HG02973 (cell line): Measurements from ENCODE around the gene CALD1.
"Not testable (repeated sequence)": the region's sequence is repeated elsewhere in the genome, so short reads cannot be mapped to it uniquely, and the experiment has no call there.

ENCODE experiments used
- ATAC-seq: cut with Tn5 transposase; IDR thresholded peaks from one replicate; pipeline ENCODE4 v1.9.1; 2021; ENCODE audit warnings: moderate library complexity; ENCODE audit not compliant: unreplicated experiment

The CALD1 gene

GRCh38 chr7:134942690-134943466 is 163.4 kb downstream of the CALD1 start:
- no peak for ATAC-seq

GRCh38 chr7:134943785-134944400 is 164.5 kb downstream of the CALD1 start:
- ATAC-seq = peak; percentile 69

GRCh38 chr7:134945691-134946090 is 166.3 kb downstream of the CALD1 start:
- no peak for ATAC-seq

- ATAC-seq = no peak
Measured at GRCh38 chr7:134946260-134946659, 166.8 kb downstream of the CALD1 start.

- no peak for ATAC-seq
Measured at GRCh38 chr7:134947329-134947728, 167.9 kb downstream of the CALD1 start.

GRCh38 chr7:134947831-134948230 is 168.4 kb downstream of the CALD1 start:
- no peak for ATAC-seq

GRCh38 chr7:134948246-134948645 is 168.8 kb downstream of the CALD1 start:
- no peak for ATAC-seq

GRCh38 chr7:134948736-134949135 is 169.3 kb downstream of the CALD1 start:
- no peak for ATAC-seq

- ATAC-seq = no peak
Measured at GRCh38 chr7:134949171-134949570, 169.7 kb downstream of the CALD1 start.

GRCh38 chr7:134954197-134955082 is 175.0 kb downstream of the CALD1 start:
- ATAC-seq = no peak

GRCh38 chr7:134957005-134957404 is 177.6 kb downstream of the CALD1 start:
- no peak for ATAC-seq

- ATAC-seq = no peak
Measured at GRCh38 chr7:134959810-134960209, 180.4 kb downstream of the CALD1 start.

GRCh38 chr7:134962270-134962780 is 182.9 kb downstream of the CALD1 start:
- ATAC-seq = no peak

- ATAC-seq = no peak
Measured at GRCh38 chr7:134963036-134963435, 183.6 kb downstream of the CALD1 start.

- ATAC-seq = no peak
Measured at GRCh38 chr7:134966691-134967090, 187.3 kb downstream of the CALD1 start.

GRCh38 chr7:134968110-134968509 is 188.7 kb downstream of the CALD1 start:
- ATAC-seq = no peak

GRCh38 chr7:134981645-134982044 is 202.2 kb downstream of the CALD1 start:
- ATAC-seq = not testable (repeated sequence)

- peak; percentile 36 for ATAC-seq
Measured at GRCh38 chr7:134985894-134986362, 206.5 kb downstream of the CALD1 start.

- peak; percentile 86 for ATAC-seq
Measured at GRCh38 chr7:134986363-134987251, 207.2 kb downstream of the CALD1 start, which contains the start of gene AGBL3. Gene AGBL3 (plus strand): TSS chr7:134986508. CDS start chr7:134987934, 1,426 bp downstream.

- ATAC-seq = no peak
Measured at GRCh38 chr7:134988161-134988560, 208.7 kb downstream of the CALD1 start.
